ENCODE data around the gene CHEK1.

DNA sequence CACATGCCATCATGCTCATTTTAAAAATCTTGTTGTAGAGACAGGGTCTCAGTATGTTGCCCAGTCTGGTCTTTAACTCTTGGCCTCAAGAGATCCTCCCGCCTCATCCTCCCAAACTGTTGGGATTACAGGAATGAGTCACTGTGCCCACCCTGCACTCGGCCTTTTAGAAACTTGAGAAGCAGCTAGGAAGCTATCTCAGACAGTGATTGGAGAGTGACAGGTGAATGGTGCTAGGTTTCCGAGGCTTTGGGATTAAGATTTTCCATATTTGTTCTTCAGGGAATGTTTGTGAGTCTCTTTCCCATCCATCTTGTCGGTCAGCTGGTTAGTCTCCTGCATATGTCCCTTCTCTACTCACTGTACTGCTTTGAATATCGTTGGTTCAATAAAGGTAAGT is 45.2 kb upstream of the CHEK1 start:
- TF ChIP-seq, protein P1, sequence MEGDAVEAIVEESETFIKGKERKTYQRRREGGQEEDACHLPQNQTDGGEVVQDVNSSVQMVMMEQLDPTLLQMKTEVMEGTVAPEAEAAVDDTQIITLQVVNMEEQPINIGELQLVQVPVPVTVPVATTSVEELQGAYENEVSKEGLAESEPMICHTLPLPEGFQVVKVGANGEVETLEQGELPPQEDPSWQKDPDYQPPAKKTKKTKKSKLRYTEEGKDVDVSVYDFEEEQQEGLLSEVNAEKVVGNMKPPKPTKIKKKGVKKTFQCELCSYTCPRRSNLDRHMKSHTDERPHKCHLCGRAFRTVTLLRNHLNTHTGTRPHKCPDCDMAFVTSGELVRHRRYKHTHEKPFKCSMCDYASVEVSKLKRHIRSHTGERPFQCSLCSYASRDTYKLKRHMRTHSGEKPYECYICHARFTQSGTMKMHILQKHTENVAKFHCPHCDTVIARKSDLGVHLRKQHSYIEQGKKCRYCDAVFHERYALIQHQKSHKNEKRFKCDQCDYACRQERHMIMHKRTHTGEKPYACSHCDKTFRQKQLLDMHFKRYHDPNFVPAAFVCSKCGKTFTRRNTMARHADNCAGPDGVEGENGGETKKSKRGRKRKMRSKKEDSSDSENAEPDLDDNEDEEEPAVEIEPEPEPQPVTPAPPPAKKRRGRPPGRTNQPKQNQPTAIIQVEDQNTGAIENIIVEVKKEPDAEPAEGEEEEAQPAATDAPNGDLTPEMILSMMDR (IDR thresholded peaks at IDR 0.05): no peak
- TF ChIP-seq EZH2phosphoT487 (IDR thresholded peaks at IDR 0.05): no peak
